Fibroblast of skin of abdomen (primary cell): ENCODE results near the gene SLC10A3.

ENCODE experiments used
- DNase-seq: peaks from one replicate; pipeline ENCODE4 v3.0.0-alpha.2; 2013

The SLC10A3 gene

GRCh38 chrX:154437971-154438893, 52.2 kb downstream of the SLC10A3 start:
- no peak for DNase-seq
